Measurements from ENCODE around the gene ERC2. TPM values are rescaled to one million over a fixed set of nuclear protein-coding genes. Genes with fewer than 3 reads are reported as not detected.

Gene ERC2
- total RNA-seq, 4 donors from 2014 or later = 0.81 to 2.9 (median 1.6) TPM

DNA sequence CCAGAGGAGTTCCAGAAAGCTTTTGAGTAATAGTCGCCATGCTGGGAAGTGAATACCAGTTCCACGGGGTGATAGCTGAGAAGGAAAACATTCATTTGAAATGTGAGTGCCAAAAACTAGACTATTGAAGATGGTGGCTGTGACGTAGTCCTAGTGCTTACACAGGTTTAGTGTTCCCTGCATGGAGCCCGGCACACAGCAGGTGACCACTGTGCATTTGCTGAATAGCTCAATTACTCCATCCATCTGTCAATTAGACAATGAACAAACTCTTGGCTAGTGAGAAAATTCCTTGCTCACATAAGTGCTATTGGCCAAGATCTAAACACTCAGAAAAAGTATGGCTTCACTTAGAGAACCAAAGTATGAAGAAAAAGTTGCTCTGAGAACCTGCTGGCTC lies 533.0 kb downstream of the ERC2 start:
- Histone ChIP-seq H3K27me3 (no peaks in the 10 kb centered on the region), H3K36me3 (no peaks in the 10 kb centered on the region), H3K27ac (no peak overlapping the region), H3K9me3 (no peaks in the 10 kb centered on the region), H3K4me1 (no peaks in the 10 kb centered on the region), H3K4me3 (no peak overlapping the region)
- ATAC-seq = no peak
- TF ChIP-seq EP300 (IDR thresholded peaks at IDR 0.05) = no peak
- TF ChIP-seq, protein P1, sequence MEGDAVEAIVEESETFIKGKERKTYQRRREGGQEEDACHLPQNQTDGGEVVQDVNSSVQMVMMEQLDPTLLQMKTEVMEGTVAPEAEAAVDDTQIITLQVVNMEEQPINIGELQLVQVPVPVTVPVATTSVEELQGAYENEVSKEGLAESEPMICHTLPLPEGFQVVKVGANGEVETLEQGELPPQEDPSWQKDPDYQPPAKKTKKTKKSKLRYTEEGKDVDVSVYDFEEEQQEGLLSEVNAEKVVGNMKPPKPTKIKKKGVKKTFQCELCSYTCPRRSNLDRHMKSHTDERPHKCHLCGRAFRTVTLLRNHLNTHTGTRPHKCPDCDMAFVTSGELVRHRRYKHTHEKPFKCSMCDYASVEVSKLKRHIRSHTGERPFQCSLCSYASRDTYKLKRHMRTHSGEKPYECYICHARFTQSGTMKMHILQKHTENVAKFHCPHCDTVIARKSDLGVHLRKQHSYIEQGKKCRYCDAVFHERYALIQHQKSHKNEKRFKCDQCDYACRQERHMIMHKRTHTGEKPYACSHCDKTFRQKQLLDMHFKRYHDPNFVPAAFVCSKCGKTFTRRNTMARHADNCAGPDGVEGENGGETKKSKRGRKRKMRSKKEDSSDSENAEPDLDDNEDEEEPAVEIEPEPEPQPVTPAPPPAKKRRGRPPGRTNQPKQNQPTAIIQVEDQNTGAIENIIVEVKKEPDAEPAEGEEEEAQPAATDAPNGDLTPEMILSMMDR (IDR thresholded peaks at IDR 0.05) = no peak
- TF ChIP-seq POLR2AphosphoS5 (IDR thresholded peaks at IDR 0.05) = no peak
- no peak for TF ChIP-seq POLR2A (IDR thresholded peaks at IDR 0.05)
- 85 to 86% methylated on average over 2 to 4 of the region's 4 CpGs for WGBS, 2 donors (ENCODE audit: low coverage in 1 of 2)

DNA sequence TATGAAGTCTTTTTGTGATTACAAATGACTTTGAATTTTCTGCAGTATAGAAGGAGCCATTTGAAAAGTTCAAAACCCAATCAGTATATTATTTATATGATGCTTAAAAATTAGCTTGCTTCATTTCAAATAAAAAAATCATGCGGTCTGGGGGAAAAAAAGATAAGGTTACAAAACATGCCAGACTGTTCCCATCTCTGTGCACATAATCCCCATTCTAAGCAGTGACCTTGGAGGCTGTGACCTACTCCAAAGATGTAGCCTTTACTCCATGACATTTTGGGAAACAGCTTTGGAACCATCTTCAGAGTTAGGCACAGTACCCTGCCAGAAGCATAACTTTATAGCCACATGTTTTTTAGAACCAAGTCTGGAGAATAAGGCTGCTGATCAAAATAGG lies 533.5 kb downstream of the ERC2 start:
- no peak overlapping the region for H3K27ac ChIP-seq
- H3K4me3 ChIP-seq = no peak overlapping the region
- no peak for ATAC-seq
- no peaks in the 10 kb centered on the region for H3K36me3 ChIP-seq
- WGBS, 2 donors (ENCODE audit: low coverage in 1 of 2) = 50 to 60% methylated on average over 1 of the region's 1 CpG
- TF ChIP-seq POLR2AphosphoS5 (IDR thresholded peaks at IDR 0.05) = no peak
- H3K9me3 ChIP-seq = no peaks in the 10 kb centered on the region
- no peaks in the 10 kb centered on the region for H3K27me3 ChIP-seq
- H3K4me1 ChIP-seq = no peaks in the 10 kb centered on the region

DNA sequence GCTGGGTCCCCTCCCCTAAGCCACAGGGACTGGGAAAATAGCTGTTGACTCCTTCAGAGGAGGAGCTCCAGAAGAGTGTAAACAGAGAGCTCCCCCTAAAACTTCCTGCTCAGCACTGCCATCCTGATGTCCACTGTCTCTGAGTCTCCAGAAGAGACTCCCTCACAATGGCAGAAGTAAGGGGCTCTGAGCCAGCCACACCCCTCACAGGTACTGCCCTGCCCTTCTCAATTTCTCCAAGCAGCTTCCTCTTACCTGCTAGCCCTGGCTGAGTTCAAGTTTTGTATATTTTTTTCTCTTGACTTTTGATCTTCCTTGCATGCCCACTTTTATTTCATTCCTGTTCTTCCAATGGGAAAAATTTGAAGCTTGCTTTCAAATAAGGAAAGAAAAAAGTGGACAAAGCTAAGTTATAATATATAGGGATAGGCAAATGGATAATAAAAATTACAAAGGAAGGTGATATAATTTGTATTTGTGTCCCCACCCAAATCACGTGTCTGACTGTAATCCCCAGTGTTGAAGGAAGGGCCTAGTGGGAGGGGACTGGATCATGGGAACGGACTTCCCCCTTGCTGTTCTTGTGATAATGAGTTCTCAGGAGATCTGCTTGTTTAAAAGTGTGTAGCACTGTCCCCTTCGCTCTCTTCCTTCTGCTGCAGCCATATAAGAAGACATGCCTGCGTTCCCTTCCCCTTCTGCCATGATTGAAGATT lies 539.0 kb downstream of the ERC2 start:
- H3K27me3 ChIP-seq = no peaks in the 10 kb centered on the region
- TF ChIP-seq POLR2A (IDR thresholded peaks at IDR 0.05) (no peak), EP300 (IDR thresholded peaks at IDR 0.05) (no peak), POLR2AphosphoS5 (IDR thresholded peaks at IDR 0.05) (no peak)
- TF ChIP-seq, protein P1 (IDR thresholded peaks at IDR 0.05) = no peak
- WGBS, 2 donors (ENCODE audit: low coverage in 1 of 2) = 90 to 93% methylated on average over 3 to 4 of the region's 4 CpGs
- no peaks in the 10 kb centered on the region for H3K4me1 ChIP-seq
- no peaks in the 10 kb centered on the region for H3K36me3 ChIP-seq
- H3K27ac ChIP-seq = no peak overlapping the region
- H3K9me3 ChIP-seq = no peaks in the 10 kb centered on the region
- H3K4me3 ChIP-seq = no peak overlapping the region
- ATAC-seq = no peak

DNA sequence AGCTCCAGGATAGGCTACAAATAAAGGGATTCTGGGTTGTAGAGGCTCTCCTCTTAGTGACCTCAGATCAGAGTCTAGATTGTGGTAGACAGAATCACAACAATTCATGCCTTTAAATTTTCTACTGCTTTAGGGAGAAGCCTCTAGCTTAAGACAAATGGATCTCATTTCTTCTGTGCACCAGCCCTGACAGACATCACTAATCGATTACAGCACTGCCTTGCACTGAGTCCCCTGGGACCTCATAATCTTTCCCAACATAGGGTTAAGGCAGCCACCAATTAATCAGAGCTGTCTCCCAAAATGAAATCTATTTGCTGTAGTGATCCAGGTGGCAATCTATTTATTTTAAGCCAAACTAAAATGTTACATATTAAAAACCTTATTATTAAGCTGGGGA lies 544.6 kb downstream of the ERC2 start:
- H3K27me3 ChIP-seq = no peaks in the 10 kb centered on the region
- no peaks in the 10 kb centered on the region for H3K4me1 ChIP-seq
- H3K9me3 ChIP-seq = no peaks in the 10 kb centered on the region
- no peak for ATAC-seq
- TF ChIP-seq, protein P1 (IDR thresholded peaks at IDR 0.05) = no peak
- no peak overlapping the region for H3K4me3 ChIP-seq
- no peaks in the 10 kb centered on the region for H3K36me3 ChIP-seq
- H3K27ac ChIP-seq = no peak overlapping the region
- WGBS, 2 donors (ENCODE audit: low coverage in 1 of 2) = 86% methylated on average over 1 of the region's 1 CpG; no CpG with 5 or more reads in 1 of the 2 donors

DNA sequence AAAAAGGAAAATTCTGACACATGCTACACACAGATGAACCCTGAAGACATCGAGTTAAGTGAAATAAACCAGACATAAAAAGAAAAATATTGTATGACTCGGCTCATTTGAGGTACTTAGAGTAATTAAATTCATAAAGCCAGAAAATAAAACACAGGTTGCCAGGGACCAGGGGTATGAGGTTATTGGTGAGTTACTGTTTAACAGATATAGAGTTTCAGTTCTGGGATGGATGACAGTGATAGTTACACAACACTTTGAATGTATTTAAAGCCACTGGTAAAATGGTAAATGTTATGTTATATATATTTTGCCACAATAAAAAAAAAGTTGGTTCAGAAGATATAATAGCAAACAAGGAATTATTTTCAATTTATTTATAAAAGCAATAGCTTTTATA lies 545.1 kb downstream of the ERC2 start:
- Histone ChIP-seq H3K4me1 (no peaks in the 10 kb centered on the region), H3K27ac (no peak overlapping the region), H3K9me3 (no peaks in the 10 kb centered on the region), H3K27me3 (no peaks in the 10 kb centered on the region), H3K36me3 (no peaks in the 10 kb centered on the region), H3K4me3 (no peak overlapping the region)
- ATAC-seq = no peak
- TF ChIP-seq POLR2AphosphoS5 (IDR thresholded peaks at IDR 0.05) (no peak), EP300 (IDR thresholded peaks at IDR 0.05) (no peak), POLR2A (IDR thresholded peaks at IDR 0.05) (no peak)
- TF ChIP-seq, protein P1 (IDR thresholded peaks at IDR 0.05) = no peak
- WGBS, 2 donors (ENCODE audit: low coverage in 1 of 2) = 14 to 42% methylated on average over 2 of the region's 2 CpGs
